ENCODE results near the gene ARG1. TPM values are rescaled to one million over a fixed set of nuclear protein-coding genes. Genes with fewer than 3 reads are reported as not detected.

ARG1 gene
- polyA plus RNA-seq, 3 donors: 0.28 to 0.84 (median 0.74) TPM

DNA sequence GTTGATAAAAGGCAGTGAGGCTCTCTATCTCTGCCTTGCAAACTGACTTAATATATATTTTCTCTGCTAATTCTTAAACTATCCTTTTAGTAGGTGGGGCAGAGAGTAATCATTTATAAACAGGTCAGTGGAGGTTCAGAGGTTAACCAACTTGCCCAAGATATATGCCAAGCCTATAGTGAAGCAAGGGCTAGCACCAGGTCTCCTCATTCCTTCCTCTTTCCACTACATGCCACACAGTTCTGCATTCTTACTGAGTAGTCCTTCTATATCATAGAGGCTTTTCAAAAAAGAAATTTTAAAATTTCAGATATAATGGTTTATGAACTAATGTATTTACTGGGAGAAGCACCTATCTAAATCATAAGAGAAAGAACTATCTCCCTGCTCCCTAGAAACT is 8.5 kb downstream of the ARG1 start:
- no peak for DNase-seq

DNA sequence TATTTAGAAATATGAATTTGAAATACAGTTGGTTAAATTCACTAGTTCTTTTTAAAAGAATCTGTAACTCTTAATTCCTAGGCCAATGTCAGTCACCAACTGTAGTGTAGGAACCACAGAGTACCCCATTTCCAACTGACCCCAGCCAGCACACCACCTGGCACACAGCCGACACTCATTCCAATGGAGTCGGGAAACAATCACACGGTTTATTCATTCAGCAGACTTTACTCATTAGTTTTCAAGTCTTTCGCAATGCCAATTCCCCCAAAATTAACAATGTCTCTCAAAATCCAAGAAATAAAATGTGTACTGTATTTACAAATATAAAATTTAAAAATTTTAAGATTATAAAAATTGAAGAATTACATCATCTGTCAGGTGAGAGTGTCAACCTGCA is 13.5 kb downstream of the ARG1 start:
- DNase-seq: no peak

DNA sequence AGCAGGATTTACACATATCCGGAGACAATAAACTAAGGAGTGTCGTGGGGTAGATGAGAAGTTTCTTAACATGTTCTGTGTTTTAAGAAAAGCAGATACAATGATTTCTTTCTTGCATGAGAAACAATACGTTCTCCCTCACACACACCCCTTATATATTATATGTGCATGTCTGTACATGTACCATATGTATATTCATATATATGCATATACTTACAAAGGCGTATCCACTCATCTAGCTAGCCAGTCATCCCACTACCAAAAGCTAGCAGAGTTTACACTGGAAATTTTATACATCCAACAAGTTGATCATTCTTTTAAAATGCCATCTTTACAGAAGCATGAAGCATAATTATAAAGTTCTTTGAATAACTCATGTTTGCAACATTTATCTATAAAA is 14.9 kb downstream of the ARG1 start:
- DNase-seq: no peak

DNA sequence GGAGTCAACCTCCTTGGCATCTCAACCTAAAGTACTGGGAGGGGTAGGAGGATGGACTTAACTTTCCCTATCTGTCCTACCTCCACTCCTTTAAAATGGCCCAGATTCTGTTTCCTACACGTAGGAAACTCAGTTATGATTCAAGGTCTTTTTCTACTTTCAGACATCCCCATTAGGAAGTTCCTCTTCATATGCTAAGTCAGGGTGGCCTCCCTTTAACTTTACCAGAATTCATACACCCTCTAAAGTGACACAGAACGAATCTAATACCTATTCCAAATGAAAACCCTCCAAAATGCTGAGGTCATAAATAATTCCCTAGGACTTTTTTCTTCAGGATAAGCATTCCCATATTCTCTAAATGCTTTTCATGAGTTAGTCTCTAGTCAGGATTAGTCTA is 15.6 kb downstream of the ARG1 start:
- DNase-seq: no peak

DNA sequence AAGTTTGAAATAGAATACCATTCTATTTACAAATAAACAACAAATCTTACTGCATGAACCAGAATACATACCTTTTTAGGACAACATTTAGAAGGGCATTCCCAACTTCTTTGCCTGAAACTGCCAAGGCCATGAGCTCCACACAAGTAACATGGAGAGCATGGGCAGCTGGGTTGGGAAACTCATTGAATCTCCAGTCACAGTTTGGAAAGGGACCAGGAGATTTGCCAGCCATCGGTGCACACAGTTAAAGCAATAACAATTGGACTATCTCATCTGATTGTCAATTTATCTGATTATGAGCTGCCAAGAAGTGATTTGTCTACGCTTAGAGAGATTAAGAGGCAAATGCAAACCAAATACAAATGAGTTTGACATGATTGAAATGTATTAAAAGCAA is 19.9 kb downstream of the ARG1 start:
- no peak for DNase-seq

DNA sequence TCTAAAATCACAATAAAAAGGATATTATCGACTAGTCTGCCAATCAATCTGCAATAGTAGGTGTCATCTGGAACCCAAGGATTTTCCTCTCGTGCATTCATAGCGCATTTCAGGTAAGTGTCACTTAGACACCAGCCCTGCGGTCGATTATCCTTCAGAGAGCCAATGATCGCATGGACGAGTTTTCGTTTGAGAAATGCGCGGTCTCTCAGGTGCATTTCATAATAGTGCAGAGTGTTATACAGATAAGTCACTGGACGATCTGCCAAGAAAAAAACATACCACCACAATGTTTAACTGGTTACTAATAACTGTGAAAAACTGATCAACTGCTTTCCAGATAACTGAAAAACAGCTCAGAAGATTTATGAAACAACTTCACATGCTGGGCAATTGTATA is 21.0 kb downstream of the ARG1 start:
- no peak for DNase-seq

DNA sequence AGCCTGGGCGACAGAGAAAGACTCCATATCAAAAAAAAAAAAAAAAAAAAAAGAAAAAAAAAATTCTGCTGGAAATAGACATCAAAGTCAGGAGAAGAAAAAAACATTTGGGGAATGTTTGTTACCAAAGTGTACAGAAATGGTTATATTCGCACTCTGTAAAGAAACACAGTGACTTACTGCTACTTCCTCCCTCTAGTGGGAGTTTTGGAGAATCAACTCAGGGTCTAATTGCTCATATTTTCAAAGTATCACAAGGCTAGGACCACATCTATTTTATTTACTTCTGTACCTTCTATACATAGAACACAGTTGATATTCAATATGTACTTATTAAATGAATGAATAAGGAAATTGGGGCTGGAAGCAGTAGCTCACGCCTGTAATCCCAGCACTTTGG is 24.4 kb downstream of the ARG1 start:
- no peak for DNase-seq

DNA sequence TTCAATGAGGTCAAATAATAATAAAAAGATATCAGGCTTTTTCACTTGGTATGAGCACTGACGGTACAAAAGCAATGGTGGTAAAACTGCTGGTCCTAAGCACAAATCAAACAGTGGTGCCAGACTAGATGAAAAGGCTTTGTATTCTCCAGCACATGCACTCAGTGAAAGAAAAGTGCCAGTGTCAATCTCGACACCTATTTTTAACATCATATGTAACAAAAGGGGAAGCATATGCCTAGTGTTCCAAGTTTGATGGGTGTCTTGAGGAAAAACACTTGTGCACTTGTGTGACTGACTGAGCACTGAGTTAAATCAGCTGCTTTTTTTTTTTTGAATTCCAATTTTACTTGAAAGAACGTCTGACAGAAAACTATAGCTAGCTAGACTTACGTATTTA is 27.7 kb downstream of the ARG1 start:
- DNase-seq: no peak

DNA sequence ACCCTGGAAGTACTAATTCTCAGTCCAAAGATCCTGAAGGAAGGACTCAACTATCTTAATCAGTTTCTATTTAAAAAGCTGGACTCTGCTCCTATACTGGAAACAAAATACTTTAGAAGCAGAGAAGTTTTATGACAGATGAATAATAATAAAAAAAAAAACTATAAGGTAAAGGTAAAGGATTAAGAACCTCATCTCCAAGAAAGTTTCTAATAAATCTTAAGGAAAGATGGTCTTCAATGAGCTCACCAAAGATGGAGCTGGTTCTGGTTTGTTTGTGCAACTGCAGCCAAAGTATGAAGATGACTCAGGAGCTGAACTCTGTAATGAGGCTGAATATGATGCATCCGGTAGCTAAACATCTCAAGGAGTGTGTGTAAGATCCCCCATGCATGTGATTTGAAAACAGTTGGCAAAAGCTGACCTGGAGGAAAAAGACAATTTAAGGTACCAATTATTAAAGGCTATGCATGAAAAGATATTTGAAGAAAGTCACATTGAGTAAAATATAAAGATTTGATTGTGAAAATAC is 29.8 kb downstream of the ARG1 start:
- DNase-seq: no peak

DNA sequence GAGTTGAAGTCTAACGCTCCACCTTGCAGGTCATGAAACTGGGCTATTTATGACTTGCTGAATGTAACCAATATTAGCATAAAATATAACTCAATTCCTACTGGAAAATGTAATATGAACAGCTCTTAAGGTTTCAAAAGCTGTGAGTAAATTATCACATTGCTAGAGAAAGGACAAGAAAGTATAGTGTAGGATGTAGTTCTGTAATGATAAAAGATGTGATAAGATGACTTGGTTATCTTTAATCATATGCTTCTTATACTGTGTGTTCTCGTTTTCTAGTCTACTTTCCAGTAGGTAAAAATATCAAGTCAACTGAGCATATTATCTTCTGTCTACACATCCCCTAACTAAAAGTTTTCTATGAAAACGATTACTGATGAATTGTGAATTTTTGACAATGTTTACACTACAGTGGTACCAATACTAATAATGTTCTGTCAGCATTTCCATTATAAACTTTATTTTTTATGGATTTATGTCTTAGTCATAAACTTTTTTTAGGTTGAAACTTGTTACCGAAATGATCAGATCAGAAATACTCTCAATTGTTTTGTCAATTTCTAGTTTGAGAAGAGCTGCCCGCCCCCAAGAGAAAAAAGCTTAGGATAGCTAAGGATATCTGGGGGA is 40.4 kb downstream of the ARG1 start:
- no peak for DNase-seq

DNA sequence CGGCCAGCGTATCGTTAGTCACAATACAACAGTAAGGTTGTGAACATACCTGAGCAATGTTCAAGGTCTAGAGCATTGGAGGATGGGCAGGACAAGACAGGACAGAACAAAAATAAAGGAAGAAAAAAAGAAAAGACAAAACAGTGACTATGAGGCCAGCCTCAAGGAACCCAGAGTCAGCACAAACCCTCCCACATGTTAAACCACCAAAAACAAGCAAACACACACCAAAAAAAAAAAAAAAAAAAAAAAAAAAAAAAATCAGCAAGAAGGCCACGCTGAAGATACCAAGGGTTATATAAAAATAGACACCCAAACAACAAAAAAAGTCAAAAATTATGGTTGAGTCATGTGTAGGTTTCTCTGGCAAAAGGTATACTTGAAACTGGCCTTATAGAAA is 42.2 kb downstream of the ARG1 start:
- no peak for DNase-seq

DNA sequence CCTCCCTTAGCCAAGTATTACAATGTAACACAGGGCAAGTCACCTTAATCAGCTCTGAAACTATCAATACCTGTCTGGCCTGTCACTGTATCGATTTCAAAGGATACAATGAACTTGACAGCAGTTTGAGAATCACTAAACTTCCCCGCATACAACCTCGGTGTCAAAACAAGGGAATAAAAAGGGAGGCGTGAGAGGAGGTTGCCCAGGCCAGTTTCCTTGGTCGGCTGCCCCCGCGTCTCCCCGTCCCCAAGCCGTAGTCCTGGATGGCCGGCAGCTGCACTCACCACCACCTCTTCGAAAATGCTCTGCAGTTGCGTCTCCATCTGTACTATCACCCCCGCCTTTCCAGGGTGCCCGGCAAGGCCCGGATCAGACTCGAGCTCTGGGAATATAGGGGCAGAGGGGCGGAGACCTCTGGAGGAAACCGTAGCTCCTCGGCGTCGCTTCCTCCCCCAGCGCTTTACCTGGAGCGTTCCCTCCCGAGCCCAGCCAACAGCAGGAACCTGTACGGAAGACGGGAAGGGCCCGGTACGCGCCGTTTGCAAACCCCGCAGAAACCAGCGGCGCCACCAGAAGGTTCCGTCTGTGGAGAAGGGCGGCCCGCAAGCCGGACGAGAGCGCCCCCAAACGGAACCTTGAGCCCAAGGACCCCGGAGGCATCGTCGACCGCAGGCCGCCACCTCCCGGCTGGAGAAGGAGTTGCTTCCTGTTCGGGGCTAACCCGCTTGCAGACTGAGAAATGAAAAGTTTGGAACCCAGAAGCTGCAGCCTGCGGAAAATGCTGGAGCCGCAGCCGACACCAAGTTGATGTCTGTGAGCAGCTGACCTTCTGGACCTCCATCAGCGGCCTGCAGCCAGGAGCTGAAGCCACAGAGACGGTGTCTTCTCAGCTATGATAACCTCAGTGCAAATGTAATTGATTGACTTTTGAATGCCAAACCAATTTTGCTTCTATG is 55.0 kb downstream of the ARG1 start, which contains the start of gene MED23:
Gene MED23 (minus strand): TSS at position 519 of the 959 bp plus-strand sequence. CDS start 193 bp downstream, at position 326.
- DNase-seq: peak; percentile 94

DNA sequence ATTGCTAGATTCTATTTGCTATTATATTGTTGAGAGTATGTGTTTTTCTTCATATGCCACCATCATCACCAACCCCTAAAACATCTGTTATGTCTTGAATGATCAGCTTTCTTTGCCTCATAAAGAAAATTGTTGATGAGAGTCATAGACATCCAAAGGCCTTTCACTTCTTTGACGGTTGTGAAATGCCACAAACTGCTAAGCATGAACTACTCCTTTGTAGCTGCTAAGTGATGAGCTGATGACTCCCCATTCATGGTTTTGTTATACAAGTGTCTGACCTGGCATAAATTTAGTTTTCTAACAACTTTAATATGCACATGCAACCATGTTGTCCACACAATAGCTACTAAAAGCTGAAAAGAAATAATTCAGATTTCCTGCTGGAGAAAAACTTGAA is 55.7 kb downstream of the ARG1 start:
- DNase-seq: no peak

DNA sequence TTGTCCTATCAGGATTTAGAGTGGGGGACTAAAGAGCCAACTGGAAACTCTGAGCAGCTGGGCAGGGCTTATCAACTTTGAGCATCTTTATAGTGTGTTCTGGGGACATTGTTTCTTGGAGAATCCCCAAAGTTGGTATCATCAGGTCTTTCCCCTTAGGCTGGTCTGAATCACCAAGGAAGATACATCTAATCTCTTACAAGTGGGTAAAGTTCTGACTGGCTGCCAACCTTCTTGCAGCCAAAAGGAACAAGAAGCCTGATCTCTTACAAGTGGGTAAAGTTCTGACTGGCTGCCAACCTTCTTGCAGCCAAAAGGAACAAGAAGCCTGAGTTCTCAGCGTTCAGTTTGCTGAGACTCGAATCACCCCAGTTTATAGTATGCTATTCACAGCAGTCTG is 56.6 kb downstream of the ARG1 start:
- DNase-seq: no peak

DNA sequence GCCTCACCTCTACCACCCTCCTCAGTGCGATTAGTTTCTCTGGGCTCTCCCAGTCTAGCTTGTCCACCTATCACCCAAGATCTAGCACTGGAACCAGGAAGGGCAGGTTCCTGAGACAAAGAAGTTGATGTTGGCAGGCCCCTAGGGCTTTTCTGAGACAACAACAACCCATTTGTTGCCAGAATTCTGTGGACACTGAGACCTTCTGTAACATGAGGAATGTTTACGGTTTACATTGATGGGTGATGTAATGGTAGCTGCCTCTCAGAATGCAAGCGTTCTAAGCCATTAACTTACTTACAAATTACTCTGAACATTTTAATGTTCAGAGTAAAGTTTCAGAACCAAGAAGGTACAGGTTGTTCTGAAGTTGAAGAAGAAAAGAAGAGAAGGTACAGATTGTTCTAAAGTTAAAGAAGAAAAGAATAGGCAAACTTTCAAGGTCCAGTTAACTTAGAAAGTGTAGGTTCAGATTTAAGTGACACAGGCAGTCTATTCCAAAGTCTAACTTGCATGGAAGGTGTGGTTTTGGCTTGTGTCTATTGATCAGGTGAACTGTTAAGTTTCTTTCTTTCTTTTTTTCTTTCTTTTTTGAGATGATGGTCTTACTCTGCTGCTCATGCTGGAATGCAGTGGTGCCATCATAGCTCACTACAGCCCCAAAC is 58.7 kb downstream of the ARG1 start:
- DNase-seq: no peak

Other genes starting within 250 kb of the ARG1 start
- gene MED23, start 55.0 kb downstream of the ARG1 start, polyA plus RNA-seq (ENCODE audit: insufficient read length in 3 of 3): 10 to 100 TPM; 43.9 to 64.0 (median 59.0) TPM
- 10 to 100 TPM in 2 of 3 donors, 1 to 10 TPM in 1; 5.1 to 12.8 (median 11.3) TPM for gene ENPP3, start 64.1 kb downstream of the ARG1 start, polyA plus RNA-seq (ENCODE audit: insufficient read length in 3 of 3)
- gene OR2A4, start 128.2 kb downstream of the ARG1 start, polyA plus RNA-seq (ENCODE audit: insufficient read length in 3 of 3): under 1 TPM in 1 of 3 donors, not detected in 2; 0.38 TPM
- gene CTAGE9, start 137.8 kb downstream of the ARG1 start, polyA plus RNA-seq (ENCODE audit: insufficient read length in 3 of 3): not detected
- 10 to 100 TPM; 16.9 to 26.1 (median 21.5) TPM for gene ENPP1, start 234.8 kb downstream of the ARG1 start, polyA plus RNA-seq (ENCODE audit: insufficient read length in 3 of 3)

All from renal pelvis (tissue), 4 donors.